H1 (cell line): Measurements from ENCODE around the gene TMPRSS13.

Experiments
- CHD2 ChIP-seq: IDR thresholded peaks from 2 replicates; pipeline ENCODE4 v1.6.1; 2012; ENCODE audit warnings: low read length, improper control_type of control experiment
- EZH2 ChIP-seq: fragments of 200-600 bp; sonication (generic); IDR thresholded peaks from 2 replicates; pipeline ENCODE4 v1.7.1; 2012; ENCODE audit warnings: low read depth, mild to moderate bottlenecking, moderate library complexity, low read length, inconsistent platforms; ENCODE audit not compliant: severe bottlenecking
- JUN ChIP-seq: IDR thresholded peaks from 2 replicates; pipeline ENCODE4 v1.6.1; 2011; ENCODE audit warnings: low read depth, mild to moderate bottlenecking, improper control_type of control experiment, low read length
- JUND ChIP-seq: IDR thresholded peaks from 2 replicates; pipeline ENCODE4 v1.6.1; 2011; ENCODE audit warnings: mild to moderate bottlenecking, improper control_type of control experiment, low read length
- KDM4A ChIP-seq: IDR thresholded peaks from one replicate; pipeline ENCODE4 v1.7.1; 2012; ENCODE audit warnings: low read depth, mild to moderate bottlenecking, moderate library complexity, low read length, inconsistent platforms; ENCODE audit not compliant: severe bottlenecking
- POLR2A ChIP-seq, 2 experiments: IDR thresholded peaks; 1 replicate in 1 of 2; 2 replicates in 1 of 2; pipeline ENCODE4 v1.6.1; 2011; ENCODE audit warnings: low read depth in 2 of 2, low read length in 2 of 2, mild to moderate bottlenecking in 2 of 2; ENCODE audit errors: control extremely low read depth in 1 of 2
- POLR2AphosphoS5 ChIP-seq: IDR thresholded peaks from 2 replicates; pipeline ENCODE4 v1.6.1; 2011; ENCODE audit warnings: low read depth, low read length
- RFX5 ChIP-seq: IDR thresholded peaks from 2 replicates; pipeline ENCODE4 v1.6.1; 2011; ENCODE audit warnings: low read depth, low read length, improper control_type of control experiment, borderline replicate concordance
- SIN3A ChIP-seq, 2 experiments: IDR thresholded peaks in 1 of 2; conservative IDR thresholded peaks in 1 of 2; 2 replicates each; pipeline ENCODE4 v1.6.1; 2011 to 2012; ENCODE audit warnings: low read length in 2 of 2, improper control_type of control experiment in 1 of 2, low read depth in 1 of 2, mild to moderate bottlenecking in 1 of 2
- YY1 ChIP-seq: IDR thresholded peaks from 2 replicates; pipeline ENCODE4 v1.6.1; 2011; ENCODE audit warnings: low read depth, mild to moderate bottlenecking, low read length
- ZNF274 ChIP-seq: IDR thresholded peaks from 2 replicates; pipeline ENCODE4 v1.7.0; 2012; ENCODE audit warnings: low read length, borderline replicate concordance; ENCODE audit errors: extremely low read depth
- TF ChIP-seq, protein P1 (sequence below), 3 experiments: IDR thresholded peaks; 1 replicate in 2 of 3; 2 replicates in 1 of 3; pipeline versions ENCODE4 v1.5.1 to v1.6.1; 2011; ENCODE audit warnings: low read length in 3 of 3, mild to moderate bottlenecking in 3 of 3, inconsistent platforms in 2 of 3, low read depth in 1 of 3, moderate library complexity in 1 of 3; ENCODE audit not compliant: insufficient read depth in 1 of 3; ENCODE audit errors: control extremely low read depth in 1 of 3

DNA sequence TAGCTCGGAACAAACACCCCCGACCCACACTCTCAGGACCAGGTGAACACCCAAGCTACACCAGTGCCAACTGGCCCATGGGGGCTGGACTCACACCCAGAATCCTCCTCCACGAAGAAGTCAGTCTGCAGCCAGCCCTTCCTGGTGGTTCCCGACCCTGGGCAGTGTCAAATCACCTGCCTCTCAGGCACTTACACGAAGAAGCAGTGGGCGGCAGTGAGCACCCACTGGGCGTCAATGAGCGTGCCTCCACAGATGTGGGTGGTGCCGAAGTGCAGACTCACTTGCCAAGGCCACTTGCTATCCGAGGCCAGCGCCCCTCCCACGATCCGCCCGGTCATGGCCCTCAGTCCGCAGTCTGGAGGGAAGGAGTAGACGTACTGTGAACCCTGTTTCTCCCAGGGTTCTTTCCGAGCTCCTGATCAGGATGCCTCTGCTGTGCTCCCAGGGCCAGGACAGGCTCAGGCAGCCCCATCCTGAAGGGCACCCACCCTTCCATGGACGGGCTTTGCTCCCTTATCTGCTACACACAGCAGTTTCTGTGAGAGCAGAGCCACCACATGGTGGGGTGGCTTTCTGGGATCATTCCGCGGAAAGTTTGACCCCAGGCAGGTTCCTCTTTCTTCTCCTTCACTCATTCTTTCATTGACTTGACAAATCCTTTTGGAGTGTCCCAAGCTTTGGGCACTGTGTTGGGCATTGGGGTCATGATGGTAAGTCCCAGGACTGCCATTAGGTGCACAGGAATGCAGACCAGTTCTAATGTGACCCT is 19.4 kb downstream of the TMPRSS13 start:
- TF ChIP-seq EZH2 = no peak
- TF ChIP-seq YY1 = no peak
- no peak for TF ChIP-seq POLR2A (IDR thresholded peaks at IDR 0.05; ENCODE audit: control extremely low read depth in 1 of 2, low read depth in 2 of 2, low read length in 2 of 2)
- TF ChIP-seq, protein P1, sequence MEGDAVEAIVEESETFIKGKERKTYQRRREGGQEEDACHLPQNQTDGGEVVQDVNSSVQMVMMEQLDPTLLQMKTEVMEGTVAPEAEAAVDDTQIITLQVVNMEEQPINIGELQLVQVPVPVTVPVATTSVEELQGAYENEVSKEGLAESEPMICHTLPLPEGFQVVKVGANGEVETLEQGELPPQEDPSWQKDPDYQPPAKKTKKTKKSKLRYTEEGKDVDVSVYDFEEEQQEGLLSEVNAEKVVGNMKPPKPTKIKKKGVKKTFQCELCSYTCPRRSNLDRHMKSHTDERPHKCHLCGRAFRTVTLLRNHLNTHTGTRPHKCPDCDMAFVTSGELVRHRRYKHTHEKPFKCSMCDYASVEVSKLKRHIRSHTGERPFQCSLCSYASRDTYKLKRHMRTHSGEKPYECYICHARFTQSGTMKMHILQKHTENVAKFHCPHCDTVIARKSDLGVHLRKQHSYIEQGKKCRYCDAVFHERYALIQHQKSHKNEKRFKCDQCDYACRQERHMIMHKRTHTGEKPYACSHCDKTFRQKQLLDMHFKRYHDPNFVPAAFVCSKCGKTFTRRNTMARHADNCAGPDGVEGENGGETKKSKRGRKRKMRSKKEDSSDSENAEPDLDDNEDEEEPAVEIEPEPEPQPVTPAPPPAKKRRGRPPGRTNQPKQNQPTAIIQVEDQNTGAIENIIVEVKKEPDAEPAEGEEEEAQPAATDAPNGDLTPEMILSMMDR (IDR thresholded peaks at IDR 0.05; ENCODE audit: control extremely low read depth in 1 of 3, insufficient read depth in 1 of 3, low read depth in 1 of 3, low read length in 3 of 3) = no peak
- TF ChIP-seq ZNF274 = no peak
- no peak for TF ChIP-seq RFX5
- no peak for TF ChIP-seq SIN3A (conservative IDR thresholded peaks at IDR 0.05 in 1 of 2, IDR thresholded peaks at IDR 0.05 in 1 of 2; ENCODE audit: low read depth in 1 of 2, low read length in 2 of 2)
- no peak for TF ChIP-seq POLR2AphosphoS5
- no peak for TF ChIP-seq CHD2
- TF ChIP-seq KDM4A = no peak
- TF ChIP-seq JUND = no peak
- TF ChIP-seq JUN = no peak
